ENCODE results near the gene KLK13.

- TF ChIP-seq CTCF (IDR thresholded peaks at IDR 0.05): no peak
- TF ChIP-seq POLR2A (IDR thresholded peaks at IDR 0.05): no peak
These were observed 34.1 kb upstream of the KLK13 start for GRCh38 chr19:51099047-51099382.
